ENCODE results near the gene MAML1. TPM values are rescaled to one million over a fixed set of nuclear protein-coding genes. Genes with fewer than 3 reads are reported as not detected.
A peak's percentile ranks its signal among the peaks of the same experiment; 100 is the strongest.

MAML1 gene
- polyA plus RNA-seq, 1 of the 3 experiments (the other 2 are of a cell fraction), result 8.1 TPM

DNA sequence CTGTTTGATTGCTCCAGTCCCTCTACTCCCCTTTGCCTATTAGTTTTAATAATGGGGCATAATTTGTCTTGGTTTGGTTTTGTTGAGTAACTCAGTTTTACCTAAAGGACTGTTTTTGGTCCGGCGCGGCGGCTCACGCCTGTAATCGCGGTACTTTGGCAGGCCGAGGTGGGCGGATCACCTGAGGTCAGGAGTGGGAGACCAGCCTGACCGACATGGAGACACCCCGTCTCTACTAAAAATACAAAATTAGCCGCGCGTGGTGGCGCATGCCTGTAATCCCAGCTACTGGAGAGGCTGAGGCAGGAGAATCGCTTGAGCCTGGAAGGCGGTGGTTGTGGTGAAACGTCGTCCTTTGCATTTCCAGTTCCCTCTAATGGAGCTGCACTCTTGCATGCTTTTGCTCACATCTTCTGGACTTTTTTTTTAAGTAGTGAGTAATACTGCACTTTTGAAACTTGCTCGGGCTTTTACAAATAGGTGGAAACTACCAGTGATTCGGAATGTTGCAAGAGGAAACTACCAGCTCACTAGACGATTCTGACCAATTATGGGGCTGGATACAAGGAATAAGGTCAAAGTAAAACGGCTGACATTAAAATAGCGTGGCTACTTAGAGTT is 721 bp upstream of the MAML1 start:
- H3K9ac ChIP-seq, result peak overlapping the region; percentile 30; the same call in 1 of the 2 replicates
- CTCF ChIA-PET, result interaction anchor here (0.6 to 1.6 kb wide), 5 partner anchors 11 to 109 kb away, joined by 3 to 4 read pairs (median 4); partner anchors contain the start of gene HNRNPH1

DNA sequence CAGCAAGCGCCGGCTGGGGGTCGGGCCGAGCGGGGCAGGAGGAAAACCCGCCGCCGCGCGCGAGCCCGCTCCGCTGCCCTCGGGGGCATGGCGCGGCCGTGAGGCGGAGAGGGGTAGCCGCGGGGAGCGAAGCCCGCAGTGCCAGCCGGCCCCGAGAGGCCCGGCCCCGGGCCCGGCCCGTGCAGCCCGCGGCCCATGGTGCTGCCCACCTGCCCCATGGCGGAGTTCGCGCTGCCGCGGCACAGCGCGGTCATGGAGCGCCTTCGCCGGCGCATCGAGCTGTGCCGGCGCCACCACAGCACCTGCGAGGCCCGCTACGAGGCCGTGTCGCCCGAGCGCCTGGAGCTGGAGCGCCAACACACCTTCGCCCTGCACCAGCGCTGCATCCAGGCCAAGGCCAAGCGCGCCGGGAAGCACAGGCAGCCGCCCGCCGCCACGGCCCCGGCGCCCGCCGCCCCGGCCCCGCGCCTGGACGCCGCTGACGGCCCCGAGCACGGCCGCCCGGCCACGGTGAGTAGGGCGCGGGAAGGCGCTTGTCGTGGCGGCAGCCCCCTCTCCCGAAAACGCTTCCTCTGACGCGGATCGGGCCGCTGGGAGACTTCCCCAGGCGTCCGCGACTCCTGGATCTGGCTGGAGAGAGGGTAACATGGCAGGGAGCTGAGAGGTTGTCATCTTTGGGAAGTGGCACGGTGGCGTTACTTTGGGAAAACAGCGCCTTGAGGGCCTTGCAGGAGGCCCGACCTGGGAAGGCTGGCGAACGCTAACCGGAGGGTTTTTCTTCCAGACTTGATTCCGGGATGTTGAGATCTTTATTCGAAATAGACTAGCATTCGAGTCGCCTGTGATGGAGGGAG is 523 bp downstream of the MAML1 start:
- POLR2A ChIA-PET, result interaction anchor here (1.7 to 2.3 kb wide), 2 partner anchors 87 to 109 kb away, joined by 4 to 11 read pairs; partner anchors contain the start of genes HNRNPH1 and SQSTM1
- WGBS (ENCODE audit: low lambda C conversion rate), result 0% methylated on average over 17 of the region's 101 CpGs

More for the DNA sequence above, 721 bp upstream of the MAML1 start:
- Histone ChIP-seq H3K9me2 (no peaks in the 10 kb centered on the region), H3K36me3 (replicated peaks in 1 of 2; ENCODE audit: control insufficient read depth in 1 of 2, insufficient read depth in 2 of 2, low read length in 1 of 2) (peaks cover 46 to 58% of the 10 kb centered on the region in 2 experiments), H3K9me3 (no peaks in the 10 kb centered on the region), H3K4me1 (ENCODE audit: control insufficient read depth in 1 of 2, insufficient read depth in 2 of 2, low read depth in 1 of 2, low read length in 1 of 2) (peaks cover 8 to 13% of the 10 kb centered on the region in 2 experiments; a peak in 2 of 4 replicates), H3F3A (replicated peaks; ENCODE audit: insufficient read depth) (peaks cover 52% of the 10 kb centered on the region), H4K20me1 (ENCODE audit: insufficient read depth) (peaks cover 35% of the 10 kb centered on the region), H2AFZ (ENCODE audit: low read depth) (peak overlapping the region; percentile 77; the same call in 1 of the 2 replicates), H3K27ac (ENCODE audit: low read depth in 2 of 2, low read length in 1 of 2) (peak overlapping the region; percentile 67 to 84), H3K4me2 (peak overlapping the region; percentile 68; the same call in 1 of the 2 replicates), H3K79me2 (ENCODE audit: insufficient read depth) (peaks cover 48% of the 10 kb centered on the region), H3K27me3 (ENCODE audit: insufficient read depth) (no peaks in the 10 kb centered on the region), H3K4me3 (ENCODE audit: low read depth in 2 of 2, low read length in 1 of 2) (peak overlapping the region; percentile 3 to 35; a peak in 2 of 4 replicates)
- TF ChIP-seq RCOR1 (IDR thresholded peaks at IDR 0.05; ENCODE audit: low read length) (no peak), MXI1 (IDR thresholded peaks at IDR 0.05; ENCODE audit: low read depth, low read length) (no peak), TCF12 (IDR thresholded peaks at IDR 0.05) (no peak), SIN3A (IDR thresholded peaks at IDR 0.05; ENCODE audit: borderline replicate concordance, low read depth, low read length) (no peak), ELF1 (IDR thresholded peaks at IDR 0.05) (no peak), MEF2A (IDR thresholded peaks at IDR 0.05; ENCODE audit: borderline replicate concordance, low read depth) (no peak), GATA2 (CRISPR knock-in tag; IDR thresholded peaks at IDR 0.05) (no peak)
- 65% methylated on average over 24 of the region's 24 CpGs for WGBS (ENCODE audit: low lambda C conversion rate)
- POLR2A ChIA-PET, result interaction anchor here (0.6 to 2.3 kb wide), 3 partner anchors 89 to 392 kb away, joined by 3 to 11 read pairs (median 4); partner anchors contain the start of genes HNRNPH1 and SQSTM1
- DNase-seq, result no peak

More for the DNA sequence above, 523 bp downstream of the MAML1 start:
- DNase-seq, result peak; percentile 83
- H3K27me3 ChIP-seq (ENCODE audit: insufficient read depth), result no peaks in the 10 kb centered on the region
- peaks cover 8 to 19% of the 10 kb centered on the region in 2 experiments; a peak in 2 of 4 replicates for H3K4me1 ChIP-seq (ENCODE audit: control insufficient read depth in 1 of 2, insufficient read depth in 2 of 2, low read depth in 1 of 2, low read length in 1 of 2)
- peak overlapping the region; percentile 70 to 88 for H3K27ac ChIP-seq (ENCODE audit: low read depth in 2 of 2, low read length in 1 of 2)
- peak overlapping the region; percentile 91 for H3K4me2 ChIP-seq
- peaks cover 50% of the 10 kb centered on the region for H3F3A ChIP-seq (replicated peaks; ENCODE audit: insufficient read depth)
- H3K36me3 ChIP-seq (replicated peaks in 1 of 2; ENCODE audit: control insufficient read depth in 1 of 2, insufficient read depth in 2 of 2, low read length in 1 of 2), result peaks cover 34 to 53% of the 10 kb centered on the region in 2 experiments
- no peaks in the 10 kb centered on the region for H3K9me3 ChIP-seq
- peak; percentile 52; the same call in 1 of the 2 replicates for TF ChIP-seq MXI1 (IDR thresholded peaks at IDR 0.05; ENCODE audit: low read depth, low read length)
- TF ChIP-seq, protein P1, sequence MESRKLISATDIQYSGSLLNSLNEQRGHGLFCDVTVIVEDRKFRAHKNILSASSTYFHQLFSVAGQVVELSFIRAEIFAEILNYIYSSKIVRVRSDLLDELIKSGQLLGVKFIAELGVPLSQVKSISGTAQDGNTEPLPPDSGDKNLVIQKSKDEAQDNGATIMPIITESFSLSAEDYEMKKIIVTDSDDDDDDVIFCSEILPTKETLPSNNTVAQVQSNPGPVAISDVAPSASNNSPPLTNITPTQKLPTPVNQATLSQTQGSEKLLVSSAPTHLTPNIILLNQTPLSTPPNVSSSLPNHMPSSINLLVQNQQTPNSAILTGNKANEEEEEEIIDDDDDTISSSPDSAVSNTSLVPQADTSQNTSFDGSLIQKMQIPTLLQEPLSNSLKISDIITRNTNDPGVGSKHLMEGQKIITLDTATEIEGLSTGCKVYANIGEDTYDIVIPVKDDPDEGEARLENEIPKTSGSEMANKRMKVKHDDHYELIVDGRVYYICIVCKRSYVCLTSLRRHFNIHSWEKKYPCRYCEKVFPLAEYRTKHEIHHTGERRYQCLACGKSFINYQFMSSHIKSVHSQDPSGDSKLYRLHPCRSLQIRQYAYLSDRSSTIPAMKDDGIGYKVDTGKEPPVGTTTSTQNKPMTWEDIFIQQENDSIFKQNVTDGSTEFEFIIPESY (IDR thresholded peaks at IDR 0.05; ENCODE audit: borderline replicate concordance, low read depth), result no peak
- no peak for TF ChIP-seq JUND (IDR thresholded peaks at IDR 0.05)
- TF ChIP-seq, protein P2, sequence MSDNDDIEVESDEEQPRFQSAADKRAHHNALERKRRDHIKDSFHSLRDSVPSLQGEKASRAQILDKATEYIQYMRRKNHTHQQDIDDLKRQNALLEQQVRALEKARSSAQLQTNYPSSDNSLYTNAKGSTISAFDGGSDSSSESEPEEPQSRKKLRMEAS (IDR thresholded peaks at IDR 0.05; ENCODE audit: low read depth), result 0 out of 2 replicates have a peak, but pooled peaks have one; percentile 1
- CTCF ChIA-PET, result interaction anchor here (1.0 to 1.6 kb wide), 5 partner anchors 13 to 110 kb away, joined by 3 to 4 read pairs (median 4); partner anchors contain the start of gene HNRNPH1
- H4K20me1 ChIP-seq (ENCODE audit: insufficient read depth), result peaks cover 47% of the 10 kb centered on the region
- H3K4me3 ChIP-seq (ENCODE audit: low read depth in 2 of 2, low read length in 1 of 2), result peak overlapping the region; percentile 82 to 89
- H2AFZ ChIP-seq (ENCODE audit: low read depth), result peak overlapping the region; percentile 17; the same call in 1 of the 2 replicates
- H3K9me2 ChIP-seq, result no peaks in the 10 kb centered on the region
- H3K9ac ChIP-seq, result peak overlapping the region; percentile 86
- peaks cover 54% of the 10 kb centered on the region for H3K79me2 ChIP-seq (ENCODE audit: insufficient read depth)

All from SK-N-SH (cell line).